Measurements from ENCODE around the gene DOCK1. TPM values are rescaled to one million over a fixed set of nuclear protein-coding genes. Genes with fewer than 3 reads are reported as not detected.

The DOCK1 gene
- total RNA-seq, 1 experiment from 2014 or later: 82.2 TPM

GRCh38 chr10:126955396-126955795 lies 50.2 kb downstream of the DOCK1 start:
- no peak overlapping the region for H3K4me3 Mint-ChIP-seq (ENCODE audit: unreplicated experiment)
- H3K4me1 Mint-ChIP-seq (ENCODE audit: low read depth, unreplicated experiment): no peaks in the 10 kb centered on the region
- Histone ChIP-seq H3K4me1 (no peaks in the 10 kb centered on the region), H3K27me3 (replicated peaks; ENCODE audit: control insufficient read depth, insufficient read depth, low read length) (no peaks in the 10 kb centered on the region), H3K36me3 (ENCODE audit: control insufficient read depth, insufficient read depth, low read length) (no peaks in the 10 kb centered on the region; the same call in 1 of the 2 replicates), H3K9me3 (peaks cover 15% of the 10 kb centered on the region), H3K4me3 (ENCODE audit: low read depth, low read length) (no peak overlapping the region)
- no TSS peak for BruUV-seq (replicated peaks)
- no peak overlapping the region for H3K27ac Mint-ChIP-seq (ENCODE audit: unreplicated experiment)
- DNase-seq: no peak
- no peaks in the 10 kb centered on the region for H3K9me3 Mint-ChIP-seq (ENCODE audit: unreplicated experiment)
- CTCF ChIA-PET: no interaction called here
- POLR2A ChIA-PET: no interaction called here
- no peaks in the 10 kb centered on the region for H3K27me3 Mint-ChIP-seq (ENCODE audit: insufficient read depth, unreplicated experiment)
- TF ChIP-seq, protein P1, sequence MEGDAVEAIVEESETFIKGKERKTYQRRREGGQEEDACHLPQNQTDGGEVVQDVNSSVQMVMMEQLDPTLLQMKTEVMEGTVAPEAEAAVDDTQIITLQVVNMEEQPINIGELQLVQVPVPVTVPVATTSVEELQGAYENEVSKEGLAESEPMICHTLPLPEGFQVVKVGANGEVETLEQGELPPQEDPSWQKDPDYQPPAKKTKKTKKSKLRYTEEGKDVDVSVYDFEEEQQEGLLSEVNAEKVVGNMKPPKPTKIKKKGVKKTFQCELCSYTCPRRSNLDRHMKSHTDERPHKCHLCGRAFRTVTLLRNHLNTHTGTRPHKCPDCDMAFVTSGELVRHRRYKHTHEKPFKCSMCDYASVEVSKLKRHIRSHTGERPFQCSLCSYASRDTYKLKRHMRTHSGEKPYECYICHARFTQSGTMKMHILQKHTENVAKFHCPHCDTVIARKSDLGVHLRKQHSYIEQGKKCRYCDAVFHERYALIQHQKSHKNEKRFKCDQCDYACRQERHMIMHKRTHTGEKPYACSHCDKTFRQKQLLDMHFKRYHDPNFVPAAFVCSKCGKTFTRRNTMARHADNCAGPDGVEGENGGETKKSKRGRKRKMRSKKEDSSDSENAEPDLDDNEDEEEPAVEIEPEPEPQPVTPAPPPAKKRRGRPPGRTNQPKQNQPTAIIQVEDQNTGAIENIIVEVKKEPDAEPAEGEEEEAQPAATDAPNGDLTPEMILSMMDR (IDR thresholded peaks at IDR 0.05; ENCODE audit: insufficient read depth in 1 of 2, low read depth in 1 of 2, low read length in 1 of 2, severe bottlenecking in 1 of 2, unreplicated experiment in 1 of 2): no peak
- intact Hi-C loops (cut with micrococcal nuclease; ENCODE audit: unreplicated experiment): no loop called here
- peaks cover 24% of the 10 kb centered on the region for H3K36me3 Mint-ChIP-seq (ENCODE audit: insufficient read depth, unreplicated experiment)

GRCh38 chr10:126955934-126956711 lies 50.9 kb downstream of the DOCK1 start:
- no peaks in the 10 kb centered on the region for H3K36me3 ChIP-seq (ENCODE audit: control insufficient read depth, insufficient read depth, low read length)
- H3K27me3 ChIP-seq (replicated peaks; ENCODE audit: control insufficient read depth, insufficient read depth, low read length): no peaks in the 10 kb centered on the region
- CTCF ChIA-PET: interaction anchor here (1.4 kb wide), 1 partner anchor 13 kb away, joined by 4 read pairs; no protein-coding TSS in a partner anchor
- Mint-ChIP-seq H3K4me3 (ENCODE audit: unreplicated experiment) (no peak overlapping the region), H3K27ac (ENCODE audit: unreplicated experiment) (no peak overlapping the region), H3K27me3 (ENCODE audit: insufficient read depth, unreplicated experiment) (no peaks in the 10 kb centered on the region), H3K36me3 (ENCODE audit: insufficient read depth, unreplicated experiment) (peaks cover 24% of the 10 kb centered on the region), H3K9me3 (ENCODE audit: unreplicated experiment) (no peaks in the 10 kb centered on the region), H3K4me1 (ENCODE audit: low read depth, unreplicated experiment) (no peaks in the 10 kb centered on the region)
- intact Hi-C loops (cut with micrococcal nuclease; ENCODE audit: unreplicated experiment): no loop called here
- no peaks in the 10 kb centered on the region for H3K4me1 ChIP-seq
- peaks cover 7% of the 10 kb centered on the region for H3K9me3 ChIP-seq
- BruUV-seq (replicated peaks): no TSS peak
- no peak overlapping the region for H3K4me3 ChIP-seq (ENCODE audit: low read depth, low read length)
- TF ChIP-seq, protein P1 (IDR thresholded peaks at IDR 0.05; ENCODE audit: insufficient read depth in 1 of 2, low read depth in 1 of 2, low read length in 1 of 2, severe bottlenecking in 1 of 2, unreplicated experiment in 1 of 2): no peak
- DNase-seq: no peak
- POLR2A ChIA-PET: no interaction called here

DNA sequence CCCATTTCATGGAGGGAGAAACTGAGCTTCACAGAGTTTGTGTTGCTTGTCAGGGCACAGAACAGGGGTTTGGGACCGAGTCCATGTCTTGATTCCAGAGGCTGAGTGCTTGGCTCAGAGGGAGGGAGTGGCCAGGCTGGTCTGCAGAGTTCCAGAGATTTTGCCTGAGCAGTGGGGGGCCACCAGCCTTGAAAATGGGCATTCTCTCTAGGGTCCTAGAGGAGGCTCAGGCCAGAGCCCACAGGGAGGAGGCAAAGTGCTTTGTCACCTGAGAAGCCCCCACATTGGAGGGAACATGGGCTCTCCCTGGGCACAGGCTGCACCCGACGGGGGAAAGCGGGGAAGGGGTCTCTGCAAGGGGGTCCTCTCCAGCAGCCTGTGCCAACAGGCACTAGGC lies 51.5 kb downstream of the DOCK1 start:
- no TSS peak for BruUV-seq (replicated peaks)
- Histone ChIP-seq H3K4me1 (no peaks in the 10 kb centered on the region), H3K4me3 (ENCODE audit: low read depth, low read length) (no peak overlapping the region), H3K36me3 (ENCODE audit: control insufficient read depth, insufficient read depth, low read length) (no peaks in the 10 kb centered on the region), H3K9me3 (peaks cover 3% of the 10 kb centered on the region; the same call in 1 of the 2 replicates), H3K27me3 (replicated peaks; ENCODE audit: control insufficient read depth, insufficient read depth, low read length) (no peaks in the 10 kb centered on the region)
- ChIA-PET CTCF (interaction anchor here (1.4 kb wide), 1 partner anchor 13 kb away, joined by 4 read pairs; no protein-coding TSS in a partner anchor), POLR2A (no interaction called here)
- intact Hi-C loops (cut with micrococcal nuclease; ENCODE audit: unreplicated experiment): no loop called here
- H3K4me3 Mint-ChIP-seq (ENCODE audit: unreplicated experiment): no peak overlapping the region
- no peak for DNase-seq
- H3K36me3 Mint-ChIP-seq (ENCODE audit: insufficient read depth, unreplicated experiment): peaks cover 24% of the 10 kb centered on the region
- TF ChIP-seq, protein P1 (IDR thresholded peaks at IDR 0.05; ENCODE audit: insufficient read depth in 1 of 2, low read depth in 1 of 2, low read length in 1 of 2, severe bottlenecking in 1 of 2, unreplicated experiment in 1 of 2): no peak
- H3K9me3 Mint-ChIP-seq (ENCODE audit: unreplicated experiment): no peaks in the 10 kb centered on the region
- no peaks in the 10 kb centered on the region for H3K27me3 Mint-ChIP-seq (ENCODE audit: insufficient read depth, unreplicated experiment)
- H3K27ac Mint-ChIP-seq (ENCODE audit: unreplicated experiment): no peak overlapping the region
- H3K4me1 Mint-ChIP-seq (ENCODE audit: low read depth, unreplicated experiment): no peaks in the 10 kb centered on the region
